ENCODE measurements around the gene SEC22C.

Gene SEC22C

GRCh38 chr3:42541079-42541478 is 40.7 kb downstream of the SEC22C start:
- POLR2A ChIA-PET = no interaction called here
- Histone ChIP-seq H3K4me3 (ENCODE audit: control insufficient read depth in 1 of 7, extremely low read depth in 1 of 7, insufficient read depth in 4 of 7, low read depth in 2 of 7, low read length in 6 of 7) (no peak overlapping the region), H3K27ac (ENCODE audit: insufficient read depth in 1 of 2, low read depth in 1 of 2, low read length in 2 of 2, poor library complexity in 1 of 2, severe bottlenecking in 2 of 2) (no peak overlapping the region), H3K27me3 (replicated peaks in 2 of 5; ENCODE audit: control insufficient read depth in 4 of 5, insufficient read depth in 5 of 5, low read length in 4 of 5) (no peaks in the 10 kb centered on the region), H3K36me3 (ENCODE audit: control insufficient read depth in 4 of 4, insufficient read depth in 4 of 4, low read length in 3 of 4) (no peaks in the 10 kb centered on the region), H3K4me1 (ENCODE audit: control extremely low read depth in 1 of 4, control insufficient read depth in 4 of 4, insufficient read depth in 4 of 4, low read length in 3 of 4) (peaks cover 0 to 4% (median 0%) of the 10 kb centered on the region in 4 experiments), H3K9me3 (ENCODE audit: control extremely low read depth in 1 of 5, control insufficient read depth in 4 of 5, insufficient read depth in 2 of 5, low read depth in 1 of 5, low read length in 4 of 5) (no peaks in the 10 kb centered on the region)
- DNase-seq = no peak
- 100% methylated on average over 1 of the region's 3 CpGs for WGBS (ENCODE audit: insufficient coverage)
- CTCF ChIA-PET = interaction anchor here (0.7 to 3.3 kb wide), 4 partner anchors 8 to 214 kb away, joined by 3 to 18 read pairs (median 10); partner anchors contain the start of gene VIPR1

DNA sequence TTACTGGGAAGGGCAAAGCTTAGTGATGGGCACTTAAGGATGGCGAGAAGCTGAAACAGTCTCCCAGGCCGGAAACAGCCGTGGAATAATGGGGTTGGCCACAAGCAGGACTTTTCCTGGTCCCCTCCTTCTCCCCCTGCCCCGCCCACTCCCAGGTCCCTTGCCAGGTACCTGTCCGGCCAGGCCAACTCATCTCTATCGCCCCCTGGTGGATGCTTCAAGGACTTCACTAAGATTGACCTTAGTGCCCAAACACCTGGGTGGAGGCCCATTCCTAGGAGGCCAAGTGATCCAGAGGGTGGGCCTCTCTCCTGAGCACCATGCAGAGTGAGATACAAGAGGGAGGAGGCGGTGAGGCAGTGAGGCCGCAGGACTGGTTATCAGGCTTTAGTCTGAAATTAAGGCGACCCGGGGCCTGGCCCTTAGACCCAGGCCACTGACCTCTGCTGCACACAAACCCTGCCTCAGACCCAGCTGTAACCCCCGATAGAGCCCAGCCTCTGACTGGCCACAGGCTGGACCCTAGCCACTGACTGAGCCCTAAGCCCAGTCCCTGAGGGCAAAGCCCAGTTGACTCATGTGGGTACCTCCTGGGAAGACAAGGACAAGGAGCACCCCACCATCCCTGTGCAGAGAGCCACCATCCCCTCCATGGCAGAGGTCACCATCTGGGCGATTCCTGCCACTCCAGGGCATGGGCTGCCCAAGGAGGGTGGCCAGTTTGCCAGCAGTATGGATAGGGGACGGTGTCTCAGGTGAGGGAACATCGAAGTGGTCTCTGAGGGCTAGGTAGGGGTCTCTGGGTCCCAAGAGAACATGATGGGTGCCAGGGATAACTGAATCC is 41.7 kb downstream of the SEC22C start:
- Histone ChIP-seq H3K36me3 (ENCODE audit: control insufficient read depth in 4 of 4, insufficient read depth in 4 of 4, low read length in 3 of 4) (no peaks in the 10 kb centered on the region), H3K27ac (ENCODE audit: insufficient read depth in 1 of 2, low read depth in 1 of 2, low read length in 2 of 2, poor library complexity in 1 of 2, severe bottlenecking in 2 of 2) (no peak overlapping the region), H3K4me3 (ENCODE audit: control insufficient read depth in 1 of 7, extremely low read depth in 1 of 7, insufficient read depth in 4 of 7, low read depth in 2 of 7, low read length in 6 of 7) (no peak overlapping the region), H3K4me1 (ENCODE audit: control extremely low read depth in 1 of 4, control insufficient read depth in 4 of 4, insufficient read depth in 4 of 4, low read length in 3 of 4) (peaks cover 0 to 4% (median 0%) of the 10 kb centered on the region in 4 experiments), H3K9me3 (ENCODE audit: control extremely low read depth in 1 of 5, control insufficient read depth in 4 of 5, insufficient read depth in 2 of 5, low read depth in 1 of 5, low read length in 4 of 5) (no peaks in the 10 kb centered on the region), H3K27me3 (replicated peaks in 2 of 5; ENCODE audit: control insufficient read depth in 4 of 5, insufficient read depth in 5 of 5, low read length in 4 of 5) (no peaks in the 10 kb centered on the region)
- ChIA-PET POLR2A (interaction anchor here (0.6 kb wide), 1 partner anchor 18 kb away, joined by 3 read pairs; no protein-coding TSS in a partner anchor), CTCF (interaction anchor here (0.7 to 3.3 kb wide), 7 partner anchors 9 to 310 kb away, joined by 3 to 18 read pairs (median 3); partner anchors contain the start of gene VIPR1)
- DNase-seq = peak; percentile 39 to 58 (median 49)
- WGBS (ENCODE audit: insufficient coverage) = 36% methylated on average over 11 of the region's 14 CpGs

DNA sequence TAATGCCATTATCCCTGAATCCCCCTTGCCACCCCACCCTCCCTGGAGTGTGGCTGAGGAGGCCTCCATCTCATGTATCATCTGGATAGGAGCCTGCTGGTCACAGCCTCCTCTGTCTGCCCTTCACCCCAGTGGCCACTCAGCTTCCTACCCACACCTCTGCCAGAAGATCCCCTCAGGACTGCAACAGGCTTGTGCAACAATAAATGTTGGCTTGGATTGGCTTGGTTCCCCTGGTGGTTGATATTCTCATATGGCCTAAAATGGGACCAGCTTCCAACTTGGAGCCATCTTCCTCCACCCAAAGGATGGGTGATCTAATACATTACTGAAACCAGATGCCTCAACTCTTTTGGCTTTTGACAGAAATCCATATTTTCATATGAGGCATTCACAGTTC is 44.4 kb downstream of the SEC22C start:
- POLR2A ChIA-PET = no interaction called here
- Histone ChIP-seq H3K27ac (ENCODE audit: insufficient read depth in 1 of 2, low read depth in 1 of 2, low read length in 2 of 2, poor library complexity in 1 of 2, severe bottlenecking in 2 of 2) (no peak overlapping the region), H3K4me3 (ENCODE audit: control insufficient read depth in 1 of 7, extremely low read depth in 1 of 7, insufficient read depth in 4 of 7, low read depth in 2 of 7, low read length in 6 of 7) (no peak overlapping the region), H3K9me3 (ENCODE audit: control extremely low read depth in 1 of 5, control insufficient read depth in 4 of 5, insufficient read depth in 2 of 5, low read depth in 1 of 5, low read length in 4 of 5) (no peaks in the 10 kb centered on the region), H3K27me3 (replicated peaks in 2 of 5; ENCODE audit: control insufficient read depth in 4 of 5, insufficient read depth in 5 of 5, low read length in 4 of 5) (no peaks in the 10 kb centered on the region), H3K36me3 (ENCODE audit: control insufficient read depth in 4 of 4, insufficient read depth in 4 of 4, low read length in 3 of 4) (no peaks in the 10 kb centered on the region), H3K4me1 (ENCODE audit: control extremely low read depth in 1 of 4, control insufficient read depth in 4 of 4, insufficient read depth in 4 of 4, low read length in 3 of 4) (peaks cover 0 to 12% (median 0%) of the 10 kb centered on the region in 4 experiments)
- CTCF ChIA-PET = interaction anchor here (1.0 to 4.8 kb wide), 8 partner anchors 8 to 290 kb away, joined by 3 to 55 read pairs (median 5); partner anchors contain the start of gene VIPR1
- DNase-seq = no peak

GRCh38 chr3:42535981-42536784 is 45.6 kb downstream of the SEC22C start:
- H3K4me3 ChIP-seq (ENCODE audit: control insufficient read depth in 1 of 7, extremely low read depth in 1 of 7, insufficient read depth in 4 of 7, low read depth in 2 of 7, low read length in 6 of 7) = no peak overlapping the region
- POLR2A ChIA-PET = no interaction called here
- peaks cover 0 to 12% (median 0%) of the 10 kb centered on the region in 4 experiments for H3K4me1 ChIP-seq (ENCODE audit: control extremely low read depth in 1 of 4, control insufficient read depth in 4 of 4, insufficient read depth in 4 of 4, low read length in 3 of 4)
- H3K27ac ChIP-seq (ENCODE audit: insufficient read depth in 1 of 2, low read depth in 1 of 2, low read length in 2 of 2, poor library complexity in 1 of 2, severe bottlenecking in 2 of 2) = no peak overlapping the region
- 86% methylated on average over 22 of the region's 35 CpGs for WGBS (ENCODE audit: insufficient coverage)
- H3K36me3 ChIP-seq (ENCODE audit: control insufficient read depth in 4 of 4, insufficient read depth in 4 of 4, low read length in 3 of 4) = no peaks in the 10 kb centered on the region
- peak; percentile 38 to 60 (median 55) for DNase-seq
- H3K9me3 ChIP-seq (ENCODE audit: control extremely low read depth in 1 of 5, control insufficient read depth in 4 of 5, insufficient read depth in 2 of 5, low read depth in 1 of 5, low read length in 4 of 5) = no peaks in the 10 kb centered on the region
- CTCF ChIA-PET = interaction anchor here (0.8 to 4.8 kb wide), 10 partner anchors 9 to 289 kb away, joined by 3 to 55 read pairs (median 4); partner anchors contain the start of gene VIPR1
- no peaks in the 10 kb centered on the region for H3K27me3 ChIP-seq (replicated peaks in 2 of 5; ENCODE audit: control insufficient read depth in 4 of 5, insufficient read depth in 5 of 5, low read length in 4 of 5)

- 100% methylated on average over 1 of the region's 7 CpGs for WGBS (ENCODE audit: insufficient coverage)
- POLR2A ChIA-PET = no interaction called here
- H3K4me1 ChIP-seq (ENCODE audit: control extremely low read depth in 1 of 4, control insufficient read depth in 4 of 4, insufficient read depth in 4 of 4, low read length in 3 of 4) = peaks cover 0 to 29% (median 9%) of the 10 kb centered on the region in 4 experiments
- no peaks in the 10 kb centered on the region for H3K9me3 ChIP-seq (ENCODE audit: control extremely low read depth in 1 of 5, control insufficient read depth in 4 of 5, insufficient read depth in 2 of 5, low read depth in 1 of 5, low read length in 4 of 5)
- no peak overlapping the region for H3K4me3 ChIP-seq (ENCODE audit: control insufficient read depth in 1 of 7, extremely low read depth in 1 of 7, insufficient read depth in 4 of 7, low read depth in 2 of 7, low read length in 6 of 7)
- no peaks in the 10 kb centered on the region for H3K27me3 ChIP-seq (replicated peaks in 2 of 5; ENCODE audit: control insufficient read depth in 4 of 5, insufficient read depth in 5 of 5, low read length in 4 of 5)
- no peak for DNase-seq
- H3K27ac ChIP-seq (ENCODE audit: insufficient read depth in 1 of 2, low read depth in 1 of 2, low read length in 2 of 2, poor library complexity in 1 of 2, severe bottlenecking in 2 of 2) = no peak overlapping the region
- no peaks in the 10 kb centered on the region for H3K36me3 ChIP-seq (ENCODE audit: control insufficient read depth in 4 of 4, insufficient read depth in 4 of 4, low read length in 3 of 4)
- CTCF ChIA-PET = interaction anchor here (1.0 to 2.9 kb wide), 5 partner anchors 12 to 284 kb away, joined by 3 to 21 read pairs (median 7); partner anchors contain the start of gene VIPR1
These were observed 48.4 kb downstream of the SEC22C start for GRCh38 chr3:42533161-42533897.

DNA sequence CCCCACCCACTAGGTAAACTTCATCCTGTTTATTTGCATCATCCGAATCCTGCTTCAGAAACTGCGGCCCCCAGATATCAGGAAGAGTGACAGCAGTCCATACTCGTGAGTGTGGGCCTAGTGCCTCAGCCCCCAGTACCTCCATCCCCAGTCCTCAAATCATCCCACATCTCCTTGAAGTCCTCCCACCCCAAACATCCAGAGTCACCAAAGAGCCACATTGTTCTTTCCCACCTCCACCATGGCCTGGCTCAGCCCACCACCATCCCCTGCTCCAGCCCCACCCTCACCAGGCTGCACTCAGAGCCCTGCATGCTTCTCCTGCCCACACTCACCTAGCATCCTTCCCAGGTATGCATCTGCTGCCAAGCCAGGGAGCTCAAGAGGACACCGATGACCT is 49.5 kb downstream of the SEC22C start:
- POLR2A ChIA-PET = no interaction called here
- DNase-seq = no peak
- Histone ChIP-seq H3K4me3 (ENCODE audit: control insufficient read depth in 1 of 7, extremely low read depth in 1 of 7, insufficient read depth in 4 of 7, low read depth in 2 of 7, low read length in 6 of 7) (no peak overlapping the region), H3K9me3 (ENCODE audit: control extremely low read depth in 1 of 5, control insufficient read depth in 4 of 5, insufficient read depth in 2 of 5, low read depth in 1 of 5, low read length in 4 of 5) (no peaks in the 10 kb centered on the region), H3K27ac (ENCODE audit: insufficient read depth in 1 of 2, low read depth in 1 of 2, low read length in 2 of 2, poor library complexity in 1 of 2, severe bottlenecking in 2 of 2) (no peak overlapping the region), H3K36me3 (ENCODE audit: control insufficient read depth in 4 of 4, insufficient read depth in 4 of 4, low read length in 3 of 4) (no peaks in the 10 kb centered on the region), H3K4me1 (ENCODE audit: control extremely low read depth in 1 of 4, control insufficient read depth in 4 of 4, insufficient read depth in 4 of 4, low read length in 3 of 4) (peaks cover 0 to 38% (median 9%) of the 10 kb centered on the region in 4 experiments), H3K27me3 (replicated peaks in 2 of 5; ENCODE audit: control insufficient read depth in 4 of 5, insufficient read depth in 5 of 5, low read length in 4 of 5) (no peaks in the 10 kb centered on the region)
- CTCF ChIA-PET = interaction anchor here (2.9 kb wide), 1 partner anchor 14 kb away, joined by 11 read pairs; no protein-coding TSS in a partner anchor
- 96% methylated on average over 4 of the region's 4 CpGs for WGBS (ENCODE audit: insufficient coverage)

Measured in common myeloid progenitor, CD34-positive (primary cell).